ENCODE measurements around the gene AKT1.

GRCh38 chr14:104803912-104804410 lies 8.4 kb upstream of the AKT1 start:
- no peak for TF ChIP-seq POLR2A (IDR thresholded peaks at IDR 0.05)
- TF ChIP-seq, protein P1, sequence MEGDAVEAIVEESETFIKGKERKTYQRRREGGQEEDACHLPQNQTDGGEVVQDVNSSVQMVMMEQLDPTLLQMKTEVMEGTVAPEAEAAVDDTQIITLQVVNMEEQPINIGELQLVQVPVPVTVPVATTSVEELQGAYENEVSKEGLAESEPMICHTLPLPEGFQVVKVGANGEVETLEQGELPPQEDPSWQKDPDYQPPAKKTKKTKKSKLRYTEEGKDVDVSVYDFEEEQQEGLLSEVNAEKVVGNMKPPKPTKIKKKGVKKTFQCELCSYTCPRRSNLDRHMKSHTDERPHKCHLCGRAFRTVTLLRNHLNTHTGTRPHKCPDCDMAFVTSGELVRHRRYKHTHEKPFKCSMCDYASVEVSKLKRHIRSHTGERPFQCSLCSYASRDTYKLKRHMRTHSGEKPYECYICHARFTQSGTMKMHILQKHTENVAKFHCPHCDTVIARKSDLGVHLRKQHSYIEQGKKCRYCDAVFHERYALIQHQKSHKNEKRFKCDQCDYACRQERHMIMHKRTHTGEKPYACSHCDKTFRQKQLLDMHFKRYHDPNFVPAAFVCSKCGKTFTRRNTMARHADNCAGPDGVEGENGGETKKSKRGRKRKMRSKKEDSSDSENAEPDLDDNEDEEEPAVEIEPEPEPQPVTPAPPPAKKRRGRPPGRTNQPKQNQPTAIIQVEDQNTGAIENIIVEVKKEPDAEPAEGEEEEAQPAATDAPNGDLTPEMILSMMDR (IDR thresholded peaks at IDR 0.05 in 4 of 5, conservative IDR thresholded peaks at IDR 0.05 in 1 of 5) = no peak
